Hepatic stellate cell (primary cell): ENCODE measurements around the gene CTTNBP2.

Experiments
- DNase-seq: peaks from one replicate; pipeline ENCODE4 v3.0.0; 2011; ENCODE audit warnings: low spot score

The CTTNBP2 gene

GRCh38 chr7:117873310-117874190, at the start of gene CTTNBP2:
Gene CTTNBP2 (minus strand): TSS chr7:117873441. CDS start chr7:117873415, 26 bp downstream.
- DNase-seq = peak; percentile 49

- DNase-seq = no peak
These were observed 43.1 kb upstream of the CTTNBP2 start for GRCh38 chr7:117916309-117916708.

GRCh38 chr7:117912421-117912820, 39.2 kb upstream of the CTTNBP2 start:
- no peak for DNase-seq

- no peak for DNase-seq
These were observed 35.0 kb upstream of the CTTNBP2 start for GRCh38 chr7:117908031-117908795.

GRCh38 chr7:117907049-117907640, 33.9 kb upstream of the CTTNBP2 start:
- no peak for DNase-seq

GRCh38 chr7:117902314-117902889, 29.2 kb upstream of the CTTNBP2 start:
- no peak for DNase-seq

- DNase-seq = no peak
These were observed 28.0 kb upstream of the CTTNBP2 start for GRCh38 chr7:117901089-117901797.

GRCh38 chr7:117896339-117896738, 23.1 kb upstream of the CTTNBP2 start:
- no peak for DNase-seq

- no peak for DNase-seq
These were observed 22.0 kb upstream of the CTTNBP2 start for GRCh38 chr7:117895276-117895675.

- no peak for DNase-seq
These were observed 20.8 kb upstream of the CTTNBP2 start for GRCh38 chr7:117894037-117894436.

- no peak for DNase-seq
These were observed 19.6 kb upstream of the CTTNBP2 start for GRCh38 chr7:117892821-117893220.

GRCh38 chr7:117889611-117890010, 16.4 kb upstream of the CTTNBP2 start:
- DNase-seq = no peak

- no peak for DNase-seq
These were observed 15.4 kb upstream of the CTTNBP2 start for GRCh38 chr7:117888627-117889026.

- no peak for DNase-seq
These were observed 9.4 kb upstream of the CTTNBP2 start for GRCh38 chr7:117882594-117882993.

GRCh38 chr7:117876761-117877160, 3.5 kb upstream of the CTTNBP2 start:
- no peak for DNase-seq

GRCh38 chr7:117875566-117875965, 2.3 kb upstream of the CTTNBP2 start:
- DNase-seq = peak; percentile 22

GRCh38 chr7:117874191-117874700, 1.0 kb upstream of the CTTNBP2 start:
- no peak for DNase-seq

- peak; percentile 36 for DNase-seq
These were observed 506 bp downstream of the CTTNBP2 start for GRCh38 chr7:117872561-117873309.

GRCh38 chr7:117871778-117872538, 1.3 kb downstream of the CTTNBP2 start:
- DNase-seq = peak; percentile 35

- no peak for DNase-seq
These were observed 1.9 kb downstream of the CTTNBP2 start for GRCh38 chr7:117871401-117871777.
